GM12878 (cell line): ENCODE results near the gene JPH4. TPM values are rescaled to one million over a fixed set of nuclear protein-coding genes. Genes with fewer than 3 reads are reported as not detected.
A peak's percentile ranks its signal among the peaks of the same experiment; 100 is the strongest.

Experiments
- ATAC-seq: fragments of 200-7000 bp; cut with Tn5 transposase; 3 replicates; pipeline ENCODE4 v1.9.1; 2020; ENCODE audit warnings: mild to moderate bottlenecking, moderate library complexity
- BruUV-seq: library from RNA; stranded (reverse); fragments of 400-500 nt; replicated peaks from 2 replicates; lab custom pipeline; 2021; lab: Mats Ljungman, UMichigan
- CTCF ChIA-PET: fragments of 300-600 bp; sonication (Branson Sonifier 250); formaldehyde crosslinking; extraction: SDS; loops from one replicate; lab custom pipeline; 2021; ENCODE audit warnings: inconsistent platforms; lab: Yijun Ruan, JAX
- POLR2A ChIA-PET: fragments of 350-600 bp; formaldehyde crosslinking; extraction: SDS; loops from one replicate; lab custom pipeline; 2021; ENCODE audit warnings: inconsistent platforms; lab: Charles Lee
- RAD21 ChIA-PET: fragments of 300-600 bp; sonication (Branson Sonifier 250); formaldehyde crosslinking; loops from one replicate; lab custom pipeline; 2023; ENCODE audit warnings: antibody characterized with exemption; ENCODE audit not compliant: unreplicated experiment; lab: Charles Lee
- SMC1A ChIA-PET: fragments of 300-600 bp; sonication (Branson Sonifier 250); formaldehyde crosslinking; loops from one replicate; lab custom pipeline; 2023; ENCODE audit not compliant: unreplicated experiment, uncharacterized antibody; lab: Charles Lee
- DNase-seq: peaks from one replicate; pipeline ENCODE4 v3.0.0-alpha.2; 2011; ENCODE audit warnings: low read depth, low spot score
- FAIRE-seq: peaks from 3 replicates; lab custom pipeline; 2011; peaks lifted over from hg19 to GRCh38; lab: Jason Lieb, UNC
- H2AFZ ChIP-seq: 2 replicates; pipeline ENCODE4 v1.6.0; 2011; ENCODE audit warnings: low read depth, low read length, control low read depth; ENCODE audit not compliant: control insufficient read depth
- H3K27ac ChIP-seq: 2 replicates; pipeline ENCODE4 v1.5.1; 2011; ENCODE audit warnings: control low read depth; ENCODE audit not compliant: control insufficient read depth, insufficient read depth
- H3K27me3 ChIP-seq, 2 experiments: replicated peaks in 1 of 2; 2 replicates each; pipeline versions ENCODE4 v1.6.0 to v1.6.1; 2011; ENCODE audit warnings: low read length in 1 of 2; ENCODE audit not compliant: control insufficient read depth in 2 of 2, insufficient read depth in 2 of 2
- H3K36me3 ChIP-seq, 2 experiments: 2 replicates each; pipeline ENCODE4 v1.5.1; 2011; ENCODE audit warnings: low read length in 1 of 2; ENCODE audit not compliant: control insufficient read depth in 2 of 2, insufficient read depth in 2 of 2
- H3K4me1 ChIP-seq: 2 replicates; pipeline ENCODE4 v1.6.1; 2011; ENCODE audit warnings: mild to moderate bottlenecking, low read length, moderate library complexity, mixed read lengths; ENCODE audit not compliant: control insufficient read depth, insufficient read depth
- H3K4me2 ChIP-seq: 2 replicates; pipeline ENCODE4 v1.6.0; 2011; ENCODE audit warnings: control low read depth; ENCODE audit not compliant: control insufficient read depth, insufficient read depth
- H3K4me3 ChIP-seq: fragments of 200-600 bp; sonication (generic); 2 replicates; pipeline ENCODE4 v1.5.1; 2016
- H3K79me2 ChIP-seq: 2 replicates; pipeline ENCODE4 v1.6.0; 2011; ENCODE audit warnings: low read length; ENCODE audit not compliant: control insufficient read depth, insufficient read depth
- H3K9ac ChIP-seq: 2 replicates; pipeline ENCODE4 v1.8.0; 2011; ENCODE audit warnings: low read length, control low read depth, mixed read lengths; ENCODE audit not compliant: control insufficient read depth, insufficient read depth
- H3K9me3 ChIP-seq: replicated peaks from 3 replicates; pipeline ENCODE4 v1.5.1; 2011; ENCODE audit warnings: mild to moderate bottlenecking, low read length; ENCODE audit not compliant: control insufficient read depth, insufficient read depth
- H4K20me1 ChIP-seq: 2 replicates; pipeline ENCODE4 v1.6.0; 2011; ENCODE audit not compliant: control insufficient read depth, insufficient read depth
- FOXK2 ChIP-seq: fragments of 450-650 bp; IDR thresholded peaks from 2 replicates; pipeline ENCODE4 v1.6.1; 2017; ENCODE audit warnings: mild to moderate bottlenecking, moderate library complexity
- IKZF2 ChIP-seq, 2 experiments: fragments of 450-650 bp; IDR thresholded peaks; 2 replicates each; pipeline ENCODE4 v1.6.1; 2017; ENCODE audit warnings: mild to moderate bottlenecking in 2 of 2, moderate library complexity in 2 of 2
- KDM1A ChIP-seq: fragments of 200-600 bp; sonication (generic); IDR thresholded peaks from 2 replicates; pipeline ENCODE4 v1.6.1; 2016; ENCODE audit warnings: borderline replicate concordance
- MTA2 ChIP-seq: fragments of 450-650 bp; IDR thresholded peaks from 2 replicates; pipeline ENCODE4 v1.6.1; 2016; ENCODE audit warnings: low read depth, mild to moderate bottlenecking, moderate library complexity
- POU2F2 ChIP-seq: IDR thresholded peaks from 3 replicates; pipeline ENCODE4 v1.6.1; 2011; ENCODE audit warnings: low read depth, mild to moderate bottlenecking, low read length, borderline replicate concordance
- SPI1 ChIP-seq: IDR thresholded peaks from 2 replicates; pipeline ENCODE4 v1.6.1; 2011; ENCODE audit warnings: low read depth, mild to moderate bottlenecking, low read length, moderate library complexity, borderline replicate concordance; ENCODE audit not compliant: insufficient read depth
- ZNF207 ChIP-seq: fragments of 450-650 bp; IDR thresholded peaks from 2 replicates; pipeline ENCODE4 v1.6.1; 2014; ENCODE audit warnings: antibody characterized with exemption, mild to moderate bottlenecking, borderline replicate concordance
- WGBS: methylation state at CpG from one replicate; pipeline ENCODE4 v1.1.6; 2016; ENCODE audit warnings: low lambda C conversion rate; ENCODE audit not compliant: insufficient replicate concordance, insufficient coverage; ENCODE audit errors: missing lambda C conversion rate; 5-methylcytosine and 5-hydroxymethylcytosine counted together
- in situ Hi-C: fragments of 300-500 bp; cut with MboI; formaldehyde crosslinking; loops from 9 replicates; pipeline ENCODE4 v1.14.3; 2018; ENCODE audit warnings: mixed read lengths
- intact Hi-C: fragments of 100-400 bp; cut with micrococcal nuclease; formaldehyde crosslinking; loops from one replicate; pipeline ENCODE4 v1.14.2; 2022; ENCODE audit not compliant: unreplicated experiment
- polyA plus RNA-seq, 11 experiments: library from polyadenylated mRNA; depleted of rRNA in 4 of 11; unstranded in 6 of 11; stranded (reverse) in 5 of 11; fragments of >200 nt; fragmentation: Nextera tagmentation in 4 of 11; fragmentation: Illumina TruSeq in 1 of 11; extraction: Ambion mirVana in 4 of 11; extraction: Trizol in 1 of 11; gene quantifications; 1 replicate in 1 of 11; 2 replicates in 10 of 11; pipeline versions ENCODE4 v1.2.1 to v1.2.3, GENCODE V29; 2011 to 2016; ENCODE audit warnings: inconsistent platforms in 2 of 11, missing spikeins in 2 of 11, low read depth in 1 of 11
- total RNA-seq, 4 experiments: library from RNA; depleted of rRNA in 3 of 4; stranded (reverse); fragments of >200 nt in 3 of 4; fragmentation: Illumina TruSeq in 1 of 4; extraction: Trizol in 1 of 4; gene quantifications; 2 replicates each; pipeline versions ENCODE4 v1.2.1 to v1.2.3, GENCODE V29; 2013 to 2021

JPH4 gene
- total and polyA plus RNA-seq, 10 of the 15 experiments (the other 5 are each of a cell fraction or from before 2014, with no cell fraction given): 0.48 to 10.3 (median 3.8) TPM

GRCh38 chr14:23621204-23621931 lies 42.8 kb upstream of the JPH4 start:
- intact Hi-C loops (no loop called here), in situ Hi-C loops (no loop called here)
- no peaks in the 10 kb centered on the region for H3K36me3 ChIP-seq
- no peak overlapping the region for H3K4me3 ChIP-seq
- no peak overlapping the region for H3K9ac ChIP-seq
- no peaks in the 10 kb centered on the region for H3K27me3 ChIP-seq
- no peak for FAIRE-seq
- ChIA-PET CTCF (interaction anchor here (2.1 to 6.6 kb wide), 2 partner anchors 12 to 32 kb away, joined by 8 to 49 read pairs; no protein-coding TSS in a partner anchor), SMC1A (interaction anchor here (2.6 kb wide), 1 partner anchor 10 kb away, joined by 7 read pairs; no protein-coding TSS in a partner anchor), POLR2A (no interaction called here), RAD21 (no interaction called here)
- no peak overlapping the region for H2AFZ ChIP-seq
- no peak overlapping the region for H3K27ac ChIP-seq
- 21% methylated on average over 6 of the region's 6 CpGs for WGBS
- no TSS peak for BruUV-seq
- no peak for DNase-seq
- peaks cover 6% of the 10 kb centered on the region for H3K9me3 ChIP-seq
- no peaks in the 10 kb centered on the region for H4K20me1 ChIP-seq
- H3K4me2 ChIP-seq: no peak overlapping the region
- no peaks in the 10 kb centered on the region for H3K4me1 ChIP-seq
- no peak for ATAC-seq
- no peaks in the 10 kb centered on the region for H3K79me2 ChIP-seq
- TF ChIP-seq FOXK2 (no peak), KDM1A (no peak), MTA2 (no peak), POU2F2 (no peak), ZNF207 (no peak)

GRCh38 chr14:23620177-23620702 lies 41.6 kb upstream of the JPH4 start:
- DNase-seq (no peak), ATAC-seq (no peak), FAIRE-seq (no peak)
- Histone ChIP-seq H3K9me3 (peaks cover 4% of the 10 kb centered on the region), H3K79me2 (no peaks in the 10 kb centered on the region), H3K27me3 (no peaks in the 10 kb centered on the region), H3K4me3 (no peak overlapping the region), H3K4me1 (no peaks in the 10 kb centered on the region), H3K9ac (no peak overlapping the region), H4K20me1 (no peaks in the 10 kb centered on the region), H2AFZ (no peak overlapping the region), H3K36me3 (no peaks in the 10 kb centered on the region), H3K4me2 (no peak overlapping the region), H3K27ac (no peak overlapping the region)
- ChIA-PET CTCF (interaction anchor here (6.6 kb wide), 1 partner anchor 13 kb away, joined by 49 read pairs; no protein-coding TSS in a partner anchor), RAD21 (no interaction called here), SMC1A (interaction anchor here (0.6 to 2.6 kb wide), 2 partner anchors 11 to 31 kb away, joined by 3 to 7 read pairs; no protein-coding TSS in a partner anchor), POLR2A (no interaction called here)
- WGBS: 3% methylated on average over 3 of the region's 3 CpGs
- in situ Hi-C loops (no loop called here), intact Hi-C loops (no loop called here)
- BruUV-seq: no TSS peak
- TF ChIP-seq IKZF2 (IDR thresholded peaks at IDR 0.05) (no peak), SPI1 (0 out of 2 replicates have a peak, but pooled peaks have one; percentile 4)
